ENCODE measurements around the gene STIP1. TPM values are rescaled to one million over a fixed set of nuclear protein-coding genes. Genes with fewer than 3 reads are reported as not detected.

STIP1 gene
- total RNA-seq, 1 donor from 2014 or later: 252 TPM

DNA sequence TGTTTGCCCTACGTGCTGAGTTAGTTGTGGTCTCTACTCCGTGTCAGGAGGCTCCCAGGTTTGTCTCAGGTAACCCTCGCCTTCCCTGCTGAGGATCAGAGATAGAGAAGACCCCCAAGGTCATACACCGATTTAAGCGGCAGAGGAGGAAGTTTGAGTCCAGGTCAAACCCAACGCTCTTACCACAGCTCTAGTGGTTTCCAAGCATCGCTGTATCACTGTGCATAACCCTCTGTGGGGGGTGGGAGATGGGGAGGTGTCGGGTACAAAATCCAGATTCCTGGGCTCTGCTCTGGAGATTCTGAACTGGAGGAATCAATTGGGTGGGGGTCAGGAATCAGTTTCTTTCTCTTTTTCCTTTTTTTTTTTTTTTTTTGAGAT lies 45.0 kb downstream of the STIP1 start:
- H2AFZ ChIP-seq (replicated peaks): peak overlapping the region; percentile 29

DNA sequence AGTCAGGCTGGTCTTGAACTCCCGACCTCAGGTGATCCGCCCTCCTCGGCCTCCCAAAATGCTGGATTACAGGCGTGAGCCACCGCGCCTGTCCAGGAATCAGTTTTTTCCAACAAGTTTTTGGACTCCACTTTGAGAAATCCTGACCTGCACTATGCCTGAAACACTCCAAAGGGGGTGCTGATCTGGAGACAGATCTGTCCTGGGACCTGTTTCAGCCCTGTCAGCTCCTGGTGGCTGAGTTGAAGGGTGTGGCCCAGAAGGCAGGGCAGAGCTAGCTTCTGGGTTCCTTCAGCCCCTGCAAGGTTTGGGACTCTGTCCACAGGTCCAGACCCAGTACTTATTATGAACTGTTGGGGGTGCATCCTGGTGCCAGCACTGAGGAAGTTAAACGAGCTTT lies 45.6 kb downstream of the STIP1 start:
- Histone ChIP-seq H3K4me3 (no peak overlapping the region), H4K20me1 (ENCODE audit: low read depth) (peaks cover 3% of the 10 kb centered on the region), H3K9me3 (ENCODE audit: low read depth) (no peaks in the 10 kb centered on the region), H3K9ac (no peak overlapping the region), H3K4me2 (peak overlapping the region; percentile 95), H3K27ac (no peak overlapping the region), H2AFZ (replicated peaks) (no peak overlapping the region), H3K79me2 (ENCODE audit: low read depth) (no peaks in the 10 kb centered on the region), H3K36me3 (no peaks in the 10 kb centered on the region), H3K4me1 (peaks cover 14% of the 10 kb centered on the region), H3K27me3 (peaks cover 47% of the 10 kb centered on the region), H3F3A (ENCODE audit: low read depth) (peaks cover 44% of the 10 kb centered on the region)
- DNase-seq (ENCODE audit: low spot score): no peak
- Mint-ChIP-seq H3K9me3 (no peaks in the 10 kb centered on the region), H3K4me3 (peak overlapping the region; percentile 92), H3K27ac (no peak overlapping the region), H3K36me3 (no peaks in the 10 kb centered on the region), H3K4me1 (peaks cover 32% of the 10 kb centered on the region), H3K27me3 (ENCODE audit: insufficient read depth, low read depth) (peaks cover 14% of the 10 kb centered on the region)
- TF ChIP-seq, protein P1, sequence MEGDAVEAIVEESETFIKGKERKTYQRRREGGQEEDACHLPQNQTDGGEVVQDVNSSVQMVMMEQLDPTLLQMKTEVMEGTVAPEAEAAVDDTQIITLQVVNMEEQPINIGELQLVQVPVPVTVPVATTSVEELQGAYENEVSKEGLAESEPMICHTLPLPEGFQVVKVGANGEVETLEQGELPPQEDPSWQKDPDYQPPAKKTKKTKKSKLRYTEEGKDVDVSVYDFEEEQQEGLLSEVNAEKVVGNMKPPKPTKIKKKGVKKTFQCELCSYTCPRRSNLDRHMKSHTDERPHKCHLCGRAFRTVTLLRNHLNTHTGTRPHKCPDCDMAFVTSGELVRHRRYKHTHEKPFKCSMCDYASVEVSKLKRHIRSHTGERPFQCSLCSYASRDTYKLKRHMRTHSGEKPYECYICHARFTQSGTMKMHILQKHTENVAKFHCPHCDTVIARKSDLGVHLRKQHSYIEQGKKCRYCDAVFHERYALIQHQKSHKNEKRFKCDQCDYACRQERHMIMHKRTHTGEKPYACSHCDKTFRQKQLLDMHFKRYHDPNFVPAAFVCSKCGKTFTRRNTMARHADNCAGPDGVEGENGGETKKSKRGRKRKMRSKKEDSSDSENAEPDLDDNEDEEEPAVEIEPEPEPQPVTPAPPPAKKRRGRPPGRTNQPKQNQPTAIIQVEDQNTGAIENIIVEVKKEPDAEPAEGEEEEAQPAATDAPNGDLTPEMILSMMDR (IDR thresholded peaks at IDR 0.05): no peak
- no peak for TF ChIP-seq EZH2 (IDR thresholded peaks at IDR 0.05)
- TF ChIP-seq EZH2phosphoT487 (IDR thresholded peaks at IDR 0.05): no peak

More for the DNA sequence above, 45.0 kb downstream of the STIP1 start:
- no peaks in the 10 kb centered on the region for H3K36me3 ChIP-seq
- peaks cover 16% of the 10 kb centered on the region for H3K4me1 ChIP-seq
- H3K79me2 ChIP-seq (ENCODE audit: low read depth): no peaks in the 10 kb centered on the region
- H3K27me3 Mint-ChIP-seq (ENCODE audit: insufficient read depth, low read depth): peaks cover 14% of the 10 kb centered on the region
- H3K27ac ChIP-seq: no peak overlapping the region
- no peak for DNase-seq (ENCODE audit: low spot score)
- H3K9me3 ChIP-seq (ENCODE audit: low read depth): no peaks in the 10 kb centered on the region
- peak overlapping the region; percentile 92 for H3K4me3 Mint-ChIP-seq
- no peak overlapping the region for H3K9ac ChIP-seq
- no peaks in the 10 kb centered on the region for H3K9me3 Mint-ChIP-seq
- H3K4me1 Mint-ChIP-seq: peaks cover 32% of the 10 kb centered on the region
- H3K4me3 ChIP-seq: peak overlapping the region; percentile 67
- H4K20me1 ChIP-seq (ENCODE audit: low read depth): peaks cover 3% of the 10 kb centered on the region
- peaks cover 43% of the 10 kb centered on the region for H3F3A ChIP-seq (ENCODE audit: low read depth)
- peak overlapping the region; percentile 90 for H3K27ac Mint-ChIP-seq
- H3K36me3 Mint-ChIP-seq: no peaks in the 10 kb centered on the region
- TF ChIP-seq, protein P1 (IDR thresholded peaks at IDR 0.05): no peak
- TF ChIP-seq EZH2 (IDR thresholded peaks at IDR 0.05) (no peak), EZH2phosphoT487 (IDR thresholded peaks at IDR 0.05) (no peak)
- peak overlapping the region; percentile 95 for H3K4me2 ChIP-seq
- peaks cover 47% of the 10 kb centered on the region for H3K27me3 ChIP-seq

DNA sequence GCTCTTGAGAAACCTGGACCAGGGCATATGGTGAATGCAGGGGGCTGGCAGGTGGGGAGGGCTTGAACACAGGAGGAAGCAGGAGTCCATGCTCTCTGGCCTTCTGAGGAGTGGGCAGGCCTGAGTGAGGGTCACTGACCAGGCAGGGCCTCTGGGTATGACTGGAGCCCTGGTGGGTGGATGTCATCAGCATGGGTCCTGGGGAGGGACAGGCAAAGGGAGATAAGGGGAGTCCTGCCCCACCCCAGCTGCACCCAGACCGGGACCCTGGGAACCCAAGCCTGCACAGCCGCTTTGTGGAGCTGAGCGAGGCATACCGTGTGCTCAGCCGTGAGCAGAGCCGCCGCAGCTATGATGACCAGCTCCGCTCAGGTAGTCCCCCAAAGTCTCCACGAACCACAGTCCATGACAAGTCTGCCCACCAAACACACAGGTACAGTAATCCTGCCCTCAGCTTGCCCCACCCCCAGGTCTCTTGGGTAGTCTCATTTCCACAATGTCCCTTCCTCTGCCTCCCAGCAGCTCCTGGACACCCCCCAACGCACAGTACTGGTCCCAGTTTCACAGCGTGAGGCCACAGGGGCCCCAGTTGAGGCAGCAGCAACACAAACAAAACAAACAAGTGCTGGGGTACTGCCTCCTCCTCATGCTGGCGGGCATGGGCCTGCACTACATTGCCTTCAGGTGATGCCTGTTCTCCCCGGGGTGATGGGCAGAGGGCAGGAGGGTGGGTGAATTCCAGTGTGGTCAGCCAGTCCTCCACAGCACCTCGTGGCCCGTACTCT lies 46.4 kb downstream of the STIP1 start:
- Histone ChIP-seq H3K9me3 (ENCODE audit: low read depth) (no peaks in the 10 kb centered on the region), H3K27me3 (peaks cover 47% of the 10 kb centered on the region), H3K36me3 (no peaks in the 10 kb centered on the region), H3K79me2 (ENCODE audit: low read depth) (no peaks in the 10 kb centered on the region), H3F3A (ENCODE audit: low read depth) (peaks cover 44% of the 10 kb centered on the region), H3K4me2 (no peak overlapping the region), H4K20me1 (ENCODE audit: low read depth) (peaks cover 3% of the 10 kb centered on the region), H3K4me1 (peaks cover 8% of the 10 kb centered on the region), H3K9ac (no peak overlapping the region), H3K4me3 (no peak overlapping the region), H2AFZ (replicated peaks) (no peak overlapping the region), H3K27ac (no peak overlapping the region)
- Mint-ChIP-seq H3K4me1 (peaks cover 25% of the 10 kb centered on the region), H3K36me3 (no peaks in the 10 kb centered on the region), H3K27ac (no peak overlapping the region), H3K4me3 (peak overlapping the region; percentile 92), H3K9me3 (no peaks in the 10 kb centered on the region), H3K27me3 (ENCODE audit: insufficient read depth, low read depth) (peaks cover 16% of the 10 kb centered on the region)
- no peak for DNase-seq (ENCODE audit: low spot score)
- TF ChIP-seq EZH2 (IDR thresholded peaks at IDR 0.05) (no peak), EZH2phosphoT487 (IDR thresholded peaks at IDR 0.05) (no peak)
- TF ChIP-seq, protein P1 (IDR thresholded peaks at IDR 0.05): no peak
